IMR-90 (cell line): ENCODE results near the gene NRP2. TPM values are rescaled to one million over a fixed set of nuclear protein-coding genes. Genes with fewer than 3 reads are reported as not detected.
A peak's percentile ranks its signal among the peaks of the same experiment; 100 is the strongest.

Source experiments
- ATAC-seq: fragments of 200-7000 bp; cut with Tn5 transposase; 2 replicates; pipeline ENCODE4 v1.9.1; 2020; ENCODE audit warnings: low read depth, mild to moderate bottlenecking, moderate library complexity
- BruUV-seq: library from RNA; stranded (reverse); fragments of 400-500 nt; replicated peaks from 2 replicates; lab custom pipeline; 2021; lab: Mats Ljungman, UMichigan
- CTCF ChIA-PET: fragments of 300-600 bp; formaldehyde crosslinking; extraction: SDS; loops from one replicate; lab custom pipeline; 2021; ENCODE audit warnings: antibody characterized with exemption; lab: Yijun Ruan, JAX
- POLR2A ChIA-PET: fragments of 300-600 bp; sonication (Branson Sonifier 250); formaldehyde crosslinking; loops from one replicate; lab custom pipeline; 2022; ENCODE audit warnings: antibody characterized with exemption; ENCODE audit not compliant: unreplicated experiment; lab: Charles Lee
- DNase-seq: peaks from one replicate; pipeline ENCODE4 v3.0.0; 2013
- H2AFZ ChIP-seq: replicated peaks from 2 replicates; pipeline ENCODE3; 2013; ENCODE audit warnings: low read length, mild to moderate bottlenecking; ENCODE audit not compliant: poor library complexity
- H2AK5ac ChIP-seq: 2 replicates; pipeline ENCODE4 v1.6.1; 2013; ENCODE audit warnings: low read depth, low read length, inconsistent platforms
- H2AK9ac ChIP-seq: replicated peaks from 2 replicates; pipeline ENCODE3; 2013; ENCODE audit warnings: mild to moderate bottlenecking, low read depth, low read length, moderate library complexity; ENCODE audit not compliant: poor library complexity
- H2BK120ac ChIP-seq: 2 replicates; pipeline ENCODE4 v1.6.1; 2013; ENCODE audit warnings: low read depth, low read length, inconsistent platforms
- H2BK15ac ChIP-seq: 3 replicates; pipeline ENCODE4 v1.6.1; 2013; ENCODE audit warnings: low read depth, low read length, inconsistent platforms
- H2BK20ac ChIP-seq: 2 replicates; pipeline ENCODE4 v1.6.1; 2013; ENCODE audit warnings: low read depth, mild to moderate bottlenecking, inconsistent platforms, low read length, moderate library complexity
- H2BK5ac ChIP-seq: 2 replicates; pipeline ENCODE4 v1.6.1; 2013; ENCODE audit warnings: mild to moderate bottlenecking, low read depth, low read length, inconsistent platforms; ENCODE audit not compliant: poor library complexity, severe bottlenecking
- H3K14ac ChIP-seq: replicated peaks from 2 replicates; pipeline ENCODE4 v1.6.1; 2013; ENCODE audit warnings: low read depth, low read length, inconsistent platforms
- H3K18ac ChIP-seq: 2 replicates; pipeline ENCODE4 v1.6.1; 2013; ENCODE audit warnings: low read depth, low read length, control low read depth
- H3K23ac ChIP-seq: 2 replicates; pipeline ENCODE4 v1.6.1; 2013; ENCODE audit warnings: low read depth, low read length, inconsistent platforms
- H3K27ac ChIP-seq: 2 replicates; pipeline ENCODE4 v1.5.1; 2013; ENCODE audit warnings: mild to moderate bottlenecking, control low read depth, low read length; ENCODE audit not compliant: insufficient read depth
- H3K27me3 ChIP-seq: 2 replicates; pipeline ENCODE4 v1.6.1; 2013; ENCODE audit warnings: low read length; ENCODE audit not compliant: control insufficient read depth, insufficient read depth
- H3K36me3 ChIP-seq: 2 replicates; pipeline ENCODE4 v1.6.1; 2013; ENCODE audit warnings: low read length, mixed read lengths; ENCODE audit not compliant: control insufficient read depth, insufficient read depth
- H3K4ac ChIP-seq: 2 replicates; pipeline ENCODE4 v1.6.1; 2013; ENCODE audit warnings: low read depth, low read length, inconsistent platforms
- H3K4me1 ChIP-seq: 2 replicates; pipeline ENCODE4 v1.6.1; 2013; ENCODE audit warnings: low read length, mixed read lengths; ENCODE audit not compliant: control insufficient read depth, insufficient read depth
- H3K4me2 ChIP-seq: 2 replicates; pipeline ENCODE4 v1.6.1; 2013; ENCODE audit warnings: low read depth, mild to moderate bottlenecking, control low read depth, low read length, moderate library complexity
- H3K4me3 ChIP-seq: 2 replicates; pipeline ENCODE4 v1.5.1; 2013; ENCODE audit warnings: low read depth, mild to moderate bottlenecking, control low read depth, low read length, moderate library complexity; ENCODE audit not compliant: insufficient read depth
- H3K56ac ChIP-seq: 2 replicates; pipeline ENCODE4 v1.6.1; 2013; ENCODE audit warnings: low read length, inconsistent platforms; ENCODE audit not compliant: insufficient read depth; ENCODE audit errors: extremely low read depth
- H3K79me1 ChIP-seq, 2 experiments: 2 replicates each; pipeline ENCODE4 v1.6.1; 2013; ENCODE audit warnings: low read length in 2 of 2, inconsistent platforms in 1 of 2, low read depth in 1 of 2
- H3K9ac ChIP-seq: 2 replicates; pipeline ENCODE4 v1.6.1; 2013; ENCODE audit warnings: low read depth, low read length, control low read depth
- H3K9me1 ChIP-seq: 2 replicates; pipeline ENCODE4 v1.6.1; 2013; ENCODE audit warnings: low read length, inconsistent platforms; ENCODE audit not compliant: insufficient read depth
- H3K9me3 ChIP-seq: 2 replicates; pipeline ENCODE4 v1.6.1; 2013; ENCODE audit warnings: low read length; ENCODE audit not compliant: control insufficient read depth, insufficient read depth
- H4K20me1 ChIP-seq: 2 replicates; pipeline ENCODE4 v1.6.1; 2013; ENCODE audit warnings: low read length, inconsistent platforms; ENCODE audit not compliant: insufficient read depth
- H4K5ac ChIP-seq: 2 replicates; pipeline ENCODE4 v1.6.1; 2013; ENCODE audit warnings: mild to moderate bottlenecking, low read depth, low read length, control low read depth
- H4K8ac ChIP-seq, 2 experiments: 2 replicates each; pipeline ENCODE4 v1.6.1; 2013; ENCODE audit warnings: low read depth in 2 of 2, low read length in 2 of 2, control low read depth in 1 of 2, inconsistent platforms in 1 of 2
- H4K91ac ChIP-seq: 2 replicates; pipeline ENCODE4 v1.6.1; 2013; ENCODE audit warnings: low read depth, low read length, inconsistent platforms; ENCODE audit not compliant: insufficient read depth
- CEBPB ChIP-seq: IDR thresholded peaks from 2 replicates; pipeline ENCODE4 v1.6.1; 2012; ENCODE audit warnings: low read depth, low read length, improper control_type of control experiment
- RCOR1 ChIP-seq: IDR thresholded peaks from 2 replicates; pipeline ENCODE4 v1.6.1; 2012; ENCODE audit warnings: mild to moderate bottlenecking, low read length, improper control_type of control experiment; ENCODE audit not compliant: insufficient replicate concordance
- WGBS, 2 experiments: methylation state at CpG; one replicate each; pipeline versions ENCODE4 v1.1.5 to v1.1.7; 2013; ENCODE audit warnings: missing lambda C conversion rate in 2 of 2; ENCODE audit not compliant: insufficient read length in 1 of 2; ENCODE audit errors: extremely low coverage in 2 of 2; 5-methylcytosine and 5-hydroxymethylcytosine counted together
- dilution Hi-C: fragments of 300-500 bp; cut with HindIII; formaldehyde crosslinking; loops from one replicate; pipeline ENCODE4 v1.14.3; 2018; ENCODE audit warnings: low sequenced_read_pairs; ENCODE audit not compliant: unreplicated experiment
- in situ Hi-C: fragments of 300-500 bp; cut with MboI; formaldehyde crosslinking; loops from 3 replicates; pipeline ENCODE4 v1.14.3; 2019; ENCODE audit warnings: low sequenced_read_pairs, inconsistent platforms, mixed read lengths
- intact Hi-C: fragments of 100-400 bp; cut with micrococcal nuclease; formaldehyde crosslinking; loops from 2 replicates; pipeline ENCODE4 v1.10.0; 2022
- polyA plus RNA-seq, 3 experiments: library from polyadenylated mRNA; depleted of rRNA; stranded (reverse); fragments of >200 nt; gene quantifications; 2 replicates each; pipeline ENCODE4 v1.2.3, GENCODE V29; 2012; ENCODE audit warnings: low replicate concordance in 1 of 3
- total RNA-seq: library from RNA; depleted of rRNA; stranded (reverse); fragments of >200 nt; gene quantifications from 2 replicates; pipeline ENCODE4 v1.2.3, GENCODE V29; 2012

NRP2 gene
- total and polyA plus RNA-seq, 2 of the 4 experiments (the other 2 are of a cell fraction) = 46.4 to 51.3 TPM

DNA sequence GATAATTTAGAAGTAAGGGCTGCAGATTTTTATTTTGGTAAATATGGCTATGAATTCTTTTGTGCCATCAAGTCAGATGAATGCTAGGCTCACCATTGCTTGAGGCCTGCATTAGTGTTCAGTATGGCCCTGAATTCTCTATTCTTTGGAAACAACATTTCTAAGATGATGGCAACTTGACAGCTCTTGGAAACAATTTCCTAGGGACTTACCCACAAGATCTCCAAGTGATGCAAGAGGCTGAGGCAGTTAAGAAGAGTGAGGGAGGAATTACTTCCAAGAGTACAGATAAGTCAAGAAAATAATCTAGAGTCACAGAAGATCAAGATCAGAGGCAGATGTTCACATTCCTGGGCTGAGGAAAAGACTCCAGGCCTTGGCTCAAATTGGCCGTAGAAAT is 129.1 kb downstream of the NRP2 start:
- Histone ChIP-seq H3K9ac (no peak overlapping the region), H4K8ac (no peak overlapping the region), H4K20me1 (no peaks in the 10 kb centered on the region), H2AK9ac (no peak overlapping the region), H3K56ac (no peak overlapping the region), H3K4ac (no peak overlapping the region), H3K18ac (no peak overlapping the region), H2AK5ac (no peak overlapping the region), H2BK120ac (no peak overlapping the region), H3K27ac (no peak overlapping the region; the same call in 1 of the 2 replicates), H3K79me1 (no peaks in the 10 kb centered on the region), H3K9me3 (no peaks in the 10 kb centered on the region), H2BK15ac (no peak overlapping the region), H3K4me1 (peaks cover 3% of the 10 kb centered on the region; the same call in 1 of the 2 replicates), H3K27me3 (peaks cover 17% of the 10 kb centered on the region), H2BK20ac (no peak overlapping the region), H2AFZ (no peak overlapping the region), H2BK5ac (no peak overlapping the region), H3K23ac (no peak overlapping the region), H3K36me3 (no peaks in the 10 kb centered on the region), H3K4me3 (no peak overlapping the region), H4K91ac (no peak overlapping the region), H3K14ac (no peak overlapping the region), H4K5ac (no peak overlapping the region; the same call in 1 of the 2 replicates), H3K4me2 (no peak overlapping the region), H3K9me1 (no peaks in the 10 kb centered on the region)
- POLR2A ChIA-PET = no interaction called here
- peak; percentile 27; the same call in 1 of the 2 replicates for ATAC-seq
- intact Hi-C loops = loop anchor here (5.0 kb wide), 1 partner anchor 129 kb away; the partner anchor contains the start of gene NRP2
- WGBS, 2 experiments = no CpG with 5 or more reads among the region's 1 CpG
- CTCF ChIA-PET = no interaction called here
- DNase-seq = peak; percentile 52
- in situ Hi-C loops = no loop called here
- TF ChIP-seq RCOR1 (no peak), CEBPB (peak; percentile 27; the same call in 1 of the 2 replicates)
- dilution Hi-C loops = no loop called here
- BruUV-seq = no TSS peak
